IPS-11a (cell line): ENCODE results near the gene ATP5PO.
"Not testable (repeated sequence)": the region's sequence is repeated elsewhere in the genome, so short reads cannot be mapped to it uniquely, and the experiment has no call there.

ENCODE experiments used
- H3K4me3 ChIP-seq: one replicate; pipeline ENCODE4 v1.5.1; 2013; ENCODE audit warnings: low read depth, low read length, control low read depth

Gene ATP5PO

DNA sequence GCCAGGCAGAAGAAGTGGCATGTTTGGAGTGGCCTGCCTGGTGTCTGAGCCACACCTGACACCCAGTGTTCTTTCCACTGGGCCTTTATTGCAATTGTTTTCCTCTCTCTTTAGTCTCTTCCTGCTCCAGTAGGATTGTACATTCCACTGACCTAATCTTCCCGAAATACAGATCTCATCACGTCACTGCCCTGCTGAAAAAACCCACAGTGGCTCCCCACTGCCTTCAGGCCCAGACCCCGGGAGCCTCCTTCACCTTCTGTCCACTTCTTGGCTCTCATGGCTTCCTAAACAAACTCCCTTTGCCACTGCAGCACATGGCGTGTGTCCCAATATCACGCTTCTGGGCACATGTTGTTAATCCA, 25.3 kb upstream of the ATP5PO start:
- H3K4me3 ChIP-seq = no peak overlapping the region

DNA sequence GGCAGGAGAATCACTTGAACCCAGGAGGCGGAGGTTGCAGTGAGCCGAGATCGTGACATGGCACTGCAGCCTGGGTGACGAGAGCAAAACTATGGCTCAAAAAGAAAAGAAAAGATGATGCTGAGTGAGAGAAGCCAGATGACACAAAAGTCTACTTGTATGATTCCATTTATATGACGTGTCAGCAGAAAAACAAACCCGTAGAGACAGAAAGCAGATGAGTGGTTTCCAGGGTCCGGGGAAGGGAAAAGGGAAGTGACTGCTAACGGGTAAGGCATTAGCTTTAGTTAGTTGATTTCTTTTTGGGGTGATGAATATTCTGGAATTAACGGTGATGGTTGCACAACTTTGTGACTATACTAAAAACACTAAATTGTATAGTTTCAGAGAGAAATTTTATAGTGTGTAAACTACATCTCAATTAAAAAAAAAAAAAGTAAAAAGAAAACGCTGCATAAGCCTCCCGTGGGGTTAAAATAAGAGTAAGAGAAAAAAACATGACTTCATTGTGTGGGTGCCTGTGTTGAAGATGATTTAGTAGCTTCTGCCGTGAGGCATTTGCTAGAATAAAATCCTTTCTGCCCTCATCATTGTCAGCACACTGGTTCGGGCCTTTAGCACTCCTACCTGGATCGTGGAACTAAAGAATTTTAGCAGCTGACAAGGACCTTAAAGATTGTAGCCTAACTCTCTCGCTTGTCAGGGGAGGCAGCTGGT, 24.7 kb upstream of the ATP5PO start:
- H3K4me3 ChIP-seq = no peak overlapping the region

GRCh38 chr21:33939226-33939625, 23.6 kb upstream of the ATP5PO start:
- no peak overlapping the region for H3K4me3 ChIP-seq

DNA sequence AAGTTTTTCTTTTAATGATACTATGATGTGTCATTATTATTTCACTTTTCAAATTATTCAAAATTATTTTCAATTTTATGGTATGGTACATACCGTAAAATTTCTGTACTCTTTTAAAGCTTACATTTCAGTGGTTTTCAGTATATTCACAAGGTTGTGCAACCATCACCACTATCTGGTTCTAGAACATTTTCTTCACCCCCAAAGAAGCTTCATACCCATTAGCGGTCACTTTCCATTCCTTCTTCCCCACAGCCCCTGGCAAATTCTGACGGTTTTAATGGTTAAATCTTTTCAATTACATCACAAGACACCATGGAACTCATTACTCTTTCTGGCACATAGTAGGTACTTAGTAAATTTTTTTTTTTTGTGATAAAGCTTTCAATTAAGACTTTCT, 22.8 kb upstream of the ATP5PO start:
- no peak overlapping the region for H3K4me3 ChIP-seq

- no peak overlapping the region for H3K4me3 ChIP-seq
Measured at GRCh38 chr21:33937931-33938339, 22.3 kb upstream of the ATP5PO start.

DNA sequence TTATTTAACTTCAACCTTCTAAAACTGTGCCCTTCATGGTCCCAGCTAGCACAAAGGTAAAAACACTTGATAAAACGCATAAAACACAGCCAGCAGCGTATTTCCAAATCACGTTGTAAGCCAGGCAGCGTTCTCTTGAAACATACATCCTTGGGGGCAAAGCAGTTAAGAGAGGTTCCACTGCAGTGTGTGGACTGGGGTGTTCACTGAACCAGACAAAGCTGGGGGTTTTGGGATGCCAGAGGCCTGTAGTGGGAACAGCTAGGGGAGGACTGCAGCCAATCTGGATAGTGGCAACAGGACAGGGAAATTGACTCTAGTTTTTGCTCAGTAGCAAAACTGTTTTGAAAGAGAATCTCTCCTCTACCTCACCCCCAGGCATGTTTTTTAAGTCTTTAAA, 21.5 kb upstream of the ATP5PO start:
- H3K4me3 ChIP-seq = no peak overlapping the region

DNA sequence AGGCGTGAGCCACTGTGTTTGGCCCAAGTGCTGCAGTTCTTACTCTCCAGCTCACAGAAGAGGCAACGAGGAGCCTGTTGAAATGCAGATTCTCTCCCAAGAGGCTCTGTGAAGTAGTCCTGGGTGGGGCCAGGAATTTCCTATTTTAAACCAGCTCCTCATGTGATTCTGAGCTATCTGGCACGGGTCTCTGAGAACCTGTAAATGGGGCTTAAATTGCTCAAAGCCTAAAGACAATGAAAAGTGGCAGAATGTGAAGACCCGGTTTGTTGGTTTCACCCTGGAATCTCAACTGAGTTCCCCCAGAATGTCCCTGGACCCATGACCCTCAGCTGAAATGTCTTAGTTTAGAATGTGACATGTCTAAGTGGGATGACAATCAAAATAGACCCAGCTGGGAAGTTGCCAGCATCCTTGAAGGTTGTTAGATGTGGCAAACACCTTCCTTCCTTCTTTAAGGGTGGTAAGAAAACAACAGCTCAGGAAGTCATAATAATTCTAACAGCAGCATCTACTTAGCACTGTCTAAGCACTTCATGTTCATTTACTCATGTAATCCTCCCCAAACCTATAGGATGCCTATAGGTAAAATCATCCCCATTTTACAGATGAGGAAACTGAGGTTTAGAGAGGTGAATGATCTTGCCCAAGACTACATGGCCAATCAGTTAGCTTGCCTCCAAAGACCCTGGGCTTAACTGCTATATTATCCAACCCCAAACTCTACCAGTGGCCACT, 20.9 kb upstream of the ATP5PO start:
- H3K4me3 ChIP-seq = no peak overlapping the region

DNA sequence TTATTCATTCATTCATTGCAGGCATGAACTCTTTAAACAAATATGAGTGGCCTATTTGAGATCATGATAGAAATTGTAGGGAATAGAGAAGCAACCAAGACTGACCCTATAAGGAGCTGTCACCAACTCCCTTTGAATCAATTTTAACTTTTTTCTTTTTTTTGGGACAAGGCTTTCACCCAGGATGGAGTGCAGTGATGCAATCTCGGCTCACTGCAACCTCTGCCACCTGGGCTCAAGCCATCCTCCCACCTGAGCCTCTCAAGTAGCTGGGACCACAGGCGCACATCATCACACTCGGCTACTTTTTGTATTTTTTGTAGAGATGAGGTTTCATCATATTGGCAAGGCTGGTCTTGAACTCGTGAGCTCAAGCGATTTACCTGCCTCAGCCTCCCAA, 17.1 kb upstream of the ATP5PO start:
- no peak overlapping the region for H3K4me3 ChIP-seq

DNA sequence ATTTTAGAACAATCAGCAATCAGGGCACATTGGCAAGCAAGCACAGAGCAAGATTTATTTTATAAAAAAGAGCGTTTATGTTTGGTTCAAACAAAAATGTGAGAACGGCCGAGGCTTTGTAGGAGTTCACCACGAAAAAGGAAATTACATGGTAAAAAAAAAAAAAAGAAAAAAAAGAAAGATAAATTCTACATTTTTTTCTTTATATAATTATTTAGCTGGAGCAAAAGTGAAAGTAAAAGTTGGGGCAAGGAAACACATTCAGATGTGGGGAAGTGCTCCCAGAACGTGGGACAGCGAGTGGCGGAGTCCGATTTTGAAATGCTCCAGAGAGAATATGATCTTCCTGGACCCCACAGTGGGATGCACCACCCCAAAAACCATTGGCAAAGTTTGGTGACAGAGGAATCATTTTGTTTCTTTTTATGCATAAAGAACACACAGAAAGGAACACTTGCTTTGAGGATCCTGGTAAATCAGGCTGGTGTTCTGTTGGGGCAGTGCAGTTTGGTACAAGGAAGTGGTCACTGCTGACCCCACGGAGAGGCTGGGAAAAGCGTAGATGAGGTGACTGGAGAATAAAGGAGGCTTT, 16.3 kb upstream of the ATP5PO start:
- H3K4me3 ChIP-seq = peak overlapping the region; percentile 44

GRCh38 chr21:33931052-33931798, 15.6 kb upstream of the ATP5PO start:
- H3K4me3 ChIP-seq = peak overlapping the region; percentile 44

- H3K4me3 ChIP-seq = not testable (repeated sequence)
Measured at GRCh38 chr21:33926248-33926647, 10.6 kb upstream of the ATP5PO start.

DNA sequence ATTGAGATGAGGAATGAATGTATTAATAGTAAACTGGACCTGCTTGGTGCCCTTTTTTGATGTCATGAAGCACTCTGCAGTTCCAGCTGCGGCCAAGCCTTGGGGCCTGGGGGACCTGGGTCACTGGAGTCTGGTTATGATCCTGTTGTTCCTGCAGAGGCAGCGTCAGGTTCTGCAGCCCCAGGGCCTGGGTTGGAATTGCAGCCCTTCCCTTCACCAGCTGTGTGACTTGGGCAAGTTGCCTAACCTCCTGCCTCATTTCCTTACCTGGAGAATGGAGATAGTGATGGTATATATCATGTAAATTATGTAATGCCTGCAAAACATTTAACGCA, 9.1 kb upstream of the ATP5PO start:
- no peak overlapping the region for H3K4me3 ChIP-seq

- H3K4me3 ChIP-seq = no peak overlapping the region
Measured at GRCh38 chr21:33924079-33924765, 8.6 kb upstream of the ATP5PO start.

DNA sequence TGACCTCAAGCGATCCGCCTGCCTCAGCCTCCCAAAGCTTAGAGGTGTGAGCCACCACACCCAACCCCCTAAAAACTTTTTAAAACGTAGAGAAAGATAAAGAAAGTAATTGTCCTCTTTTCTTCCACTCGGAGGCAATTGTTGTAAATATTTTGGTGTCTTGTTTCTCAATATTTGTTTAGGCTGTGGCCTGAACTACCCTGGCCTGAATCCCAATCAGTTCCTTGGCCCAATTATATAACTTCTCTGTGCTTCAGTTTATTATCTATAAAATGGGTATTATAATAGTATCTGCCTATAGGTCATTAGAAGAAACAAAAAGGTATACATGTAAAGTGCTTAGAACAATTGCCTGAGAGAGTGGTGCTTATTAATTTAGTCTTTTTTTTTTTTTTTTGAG, 1.8 kb upstream of the ATP5PO start:
- no peak overlapping the region for H3K4me3 ChIP-seq

DNA sequence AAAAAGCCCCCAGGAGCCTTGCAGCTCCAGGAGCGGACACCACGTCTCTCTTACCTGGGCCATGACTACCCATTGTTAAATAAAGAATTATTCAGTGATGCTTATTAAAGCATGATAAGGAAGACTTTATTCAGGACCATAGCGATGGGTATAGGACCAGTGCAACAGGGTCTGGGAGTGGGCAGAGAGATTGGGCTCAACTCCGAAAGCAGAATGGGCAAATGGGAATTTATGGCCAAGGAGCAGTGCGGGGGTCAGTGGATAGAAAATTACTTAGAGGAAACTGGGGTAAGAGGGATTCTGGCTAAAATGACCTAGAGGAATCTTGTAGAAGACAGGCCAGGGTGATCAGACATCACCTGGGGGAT, 580 bp upstream of the ATP5PO start:
- H3K4me3 ChIP-seq = peak overlapping the region; percentile 95

DNA sequence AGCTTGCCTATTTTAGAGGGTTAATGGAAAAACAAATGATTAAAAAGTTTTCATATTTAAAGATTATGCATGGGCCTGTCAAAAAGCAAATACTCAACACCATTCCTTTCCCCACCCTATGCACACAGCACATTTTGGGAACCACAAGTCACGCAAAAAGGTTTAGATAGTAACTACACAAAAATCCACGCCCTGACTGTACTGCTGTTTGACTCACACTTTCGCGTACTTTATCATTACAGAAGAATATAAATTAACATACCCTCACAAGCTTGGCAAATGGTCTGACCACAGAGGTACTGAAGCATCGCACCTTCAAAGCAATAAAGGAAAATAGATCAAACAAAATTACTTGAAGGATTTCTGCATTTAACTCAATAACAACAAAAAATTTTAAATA, 1.4 kb downstream of the ATP5PO start:
- H3K4me3 ChIP-seq = no peak overlapping the region

- H3K4me3 ChIP-seq = no peak overlapping the region
Measured at GRCh38 chr21:33909756-33910155, 5.8 kb downstream of the ATP5PO start.

GRCh38 chr21:33908760-33909159, 6.8 kb downstream of the ATP5PO start:
- H3K4me3 ChIP-seq = no peak overlapping the region

GRCh38 chr21:33904041-33904440, 11.6 kb downstream of the ATP5PO start:
- H3K4me3 ChIP-seq = no peak overlapping the region

- no peak overlapping the region for H3K4me3 ChIP-seq
Measured at GRCh38 chr21:33902349-33902748, 13.3 kb downstream of the ATP5PO start.
